A549 (cell line): ENCODE results near the gene CCR5AS.

Experiments used
- ATAC-seq, 2 experiments: fragments of 200-7000 bp in 1 of 2; fragments of >200 bp in 1 of 2; cut with Nextera tagmentation in 1 of 2; cut with Tn5 transposase in 1 of 2; 3 replicates each; pipeline versions ENCODE4 v1.8.0 to v1.9.1; 2018 to 2020; ENCODE audit warnings: mild to moderate bottlenecking in 1 of 2, moderate library complexity in 1 of 2
- CTCF ChIA-PET: fragments of 300-600 bp; sonication (Branson Sonifier 250); formaldehyde crosslinking; extraction: SDS; loops from one replicate; lab custom pipeline; 2021; ENCODE audit warnings: antibody characterized with exemption, inconsistent platforms; lab: Yijun Ruan, JAX
- POLR2A ChIA-PET: fragments of 350-600 bp; formaldehyde crosslinking; extraction: SDS; loops from one replicate; lab custom pipeline; 2021; ENCODE audit warnings: antibody characterized with exemption, inconsistent platforms; lab: Yijun Ruan, JAX
- DNase-seq, 2 experiments: peaks; one replicate each; pipeline versions ENCODE4 v3.0.0 to v3.0.0-alpha.2; 2011 to 2016; ENCODE audit warnings: low read depth in 1 of 2, low spot score in 1 of 2
- FAIRE-seq: peaks from 2 replicates; lab custom pipeline; 2011; peaks lifted over from hg19 to GRCh38; lab: Jason Lieb, UNC
- H3K27ac ChIP-seq, 2 experiments: fragments of >200 bp; sonication (Bioruptor Twin); formaldehyde crosslinking; 3 replicates each; pipeline ENCODE4 v1.5.1; 2016 to 2017
- H3K4me1 ChIP-seq: fragments of >200 bp; sonication (Bioruptor Twin); formaldehyde crosslinking; 3 replicates; pipeline ENCODE4 v1.6.1; 2016
- H3K4me2 ChIP-seq: fragments of >200 bp; sonication (Bioruptor Twin); formaldehyde crosslinking; 3 replicates; pipeline ENCODE4 v1.6.1; 2016
- H3K4me3 ChIP-seq: fragments of >200 bp; sonication (Bioruptor Twin); formaldehyde crosslinking; 3 replicates; pipeline ENCODE4 v1.5.1; 2016
- H3K9me3 ChIP-seq: fragments of >200 bp; sonication (Bioruptor Twin); formaldehyde crosslinking; 3 replicates; pipeline ENCODE4 v1.6.1; 2016
- CHD4 ChIP-seq: fragments of 200-600 bp; sonication (generic); IDR thresholded peaks from 2 replicates; pipeline ENCODE4 v1.6.1; 2016; ENCODE audit warnings: antibody characterized with exemption, mild to moderate bottlenecking, borderline replicate concordance
- EHMT2 ChIP-seq: fragments of 200-600 bp; sonication (generic); IDR thresholded peaks from 2 replicates; pipeline ENCODE4 v1.6.1; 2016; ENCODE audit warnings: antibody characterized with exemption, low read depth, mild to moderate bottlenecking, moderate library complexity
- EP300 ChIP-seq, 2 experiments: fragments of >200 bp; sonication (Bioruptor Twin); formaldehyde crosslinking; IDR thresholded peaks; 2 replicates in 1 of 2; 3 replicates in 1 of 2; pipeline ENCODE4 v1.6.1; 2016 to 2017
- FOXS1 ChIP-seq: fragments of 250-450 bp; sonication (Bioruptor Pico); IDR thresholded peaks from 2 replicates; pipeline ENCODE4 v1.5.0; 2020; ENCODE audit warnings: mild to moderate bottlenecking, moderate library complexity
- GATA3 ChIP-seq: IDR thresholded peaks from 2 replicates; pipeline ENCODE4 v1.6.1; 2012; ENCODE audit warnings: borderline replicate concordance
- HOXB5 ChIP-seq: fragments of 250-450 bp; sonication (Bioruptor Pico); IDR thresholded peaks from 2 replicates; pipeline ENCODE4 v1.5.0; 2020; ENCODE audit warnings: mild to moderate bottlenecking, moderate library complexity
- KDM1A ChIP-seq: fragments of 200-600 bp; sonication (generic); IDR thresholded peaks from 2 replicates; pipeline ENCODE4 v1.6.1; 2016; ENCODE audit warnings: low read depth, mild to moderate bottlenecking
- MAFK ChIP-seq: fragments of 450-650 bp; IDR thresholded peaks from 2 replicates; pipeline ENCODE4 v1.6.1; 2014; ENCODE audit not compliant: partially characterized antibody
- POLR2AphosphoS2 ChIP-seq: conservative IDR thresholded peaks from 2 replicates; pipeline ENCODE4 v1.6.1; 2012; ENCODE audit warnings: low read length, improper control_type of control experiment, inconsistent platforms
- RAD21 ChIP-seq, 2 experiments: fragments of >200 bp in 1 of 2; sonication (Bioruptor Twin) in 1 of 2; formaldehyde crosslinking in 1 of 2; IDR thresholded peaks in 1 of 2; conservative IDR thresholded peaks in 1 of 2; 2 replicates in 1 of 2; 3 replicates in 1 of 2; pipeline ENCODE4 v1.6.1; 2012 to 2018; ENCODE audit warnings: inconsistent platforms in 1 of 2
- RARB ChIP-seq: fragments of 250-450 bp; sonication (Bioruptor Pico); IDR thresholded peaks from 2 replicates; pipeline ENCODE4 v1.8.0; 2021; ENCODE audit warnings: mild to moderate bottlenecking, moderate library complexity
- RFX5 ChIP-seq: fragments of 450-650 bp; IDR thresholded peaks from 2 replicates; pipeline ENCODE4 v1.7.1; 2014; ENCODE audit warnings: antibody characterized with exemption, mild to moderate bottlenecking, moderate library complexity
- SMC3 ChIP-seq: fragments of >200 bp; sonication (Bioruptor Twin); formaldehyde crosslinking; IDR thresholded peaks from 3 replicates; pipeline ENCODE4 v1.6.1; 2018; ENCODE audit warnings: inconsistent platforms
- TFCP2L1 ChIP-seq: fragments of 250-450 bp; sonication (Bioruptor Pico); IDR thresholded peaks from 2 replicates; pipeline ENCODE4 v1.5.0; 2021; ENCODE audit warnings: mild to moderate bottlenecking
- TP53 ChIP-seq: fragments of 250-450 bp; sonication (Bioruptor Pico); IDR thresholded peaks from 2 replicates; pipeline ENCODE4 v1.5.0; 2021; ENCODE audit warnings: mild to moderate bottlenecking, moderate library complexity
- WGBS: methylation state at CpG from one replicate; pipeline ENCODE4 v1.1.6; 2017; ENCODE audit errors: missing lambda C conversion rate; 5-methylcytosine and 5-hydroxymethylcytosine counted together
- TF ChIP-seq, protein P1 (sequence below): IDR thresholded peaks from 2 replicates; pipeline ENCODE4 v1.6.1; 2012
- TF ChIP-seq, protein P2 (sequence below): fragments of 250-450 bp; sonication (Bioruptor Pico); IDR thresholded peaks from 2 replicates; pipeline ENCODE4 v1.5.0; 2021; ENCODE audit warnings: mild to moderate bottlenecking, moderate library complexity, borderline replicate concordance
- TF ChIP-seq, protein P3 (sequence below): fragments of >200 bp; sonication (Bioruptor Twin); formaldehyde crosslinking; IDR thresholded peaks from 3 replicates; pipeline ENCODE4 v1.5.1; 2016

The CCR5AS gene

DNA sequence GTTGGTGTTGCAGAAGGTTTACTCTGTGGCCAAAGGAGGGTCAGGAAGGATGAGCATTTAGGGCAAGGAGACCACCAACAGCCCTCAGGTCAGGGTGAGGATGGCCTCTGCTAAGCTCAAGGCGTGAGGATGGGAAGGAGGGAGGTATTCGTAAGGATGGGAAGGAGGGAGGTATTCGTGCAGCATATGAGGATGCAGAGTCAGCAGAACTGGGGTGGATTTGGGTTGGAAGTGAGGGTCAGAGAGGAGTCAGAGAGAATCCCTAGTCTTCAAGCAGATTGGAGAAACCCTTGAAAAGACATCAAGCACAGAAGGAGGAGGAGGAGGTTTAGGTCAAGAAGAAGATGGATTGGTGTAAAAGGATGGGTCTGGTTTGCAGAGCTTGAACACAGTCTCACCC lies 32.1 kb downstream of the CCR5AS start:
- Histone ChIP-seq H3K4me2 (no peak overlapping the region), H3K27ac (no peak overlapping the region), H3K4me1 (no peaks in the 10 kb centered on the region)
- CTCF ChIA-PET: interaction anchor here (1.2 to 1.6 kb wide), 3 partner anchors 8 to 436 kb away, joined by 4 read pairs; no protein-coding TSS in a partner anchor
- POLR2A ChIA-PET: no interaction called here
- 26% methylated on average over 3 of the region's 3 CpGs for WGBS
- FAIRE-seq: no peak
- no peak for DNase-seq
- ATAC-seq: no peak
- TF ChIP-seq RFX5: no peak
- TF ChIP-seq MAFK: peak; percentile 64
- TF ChIP-seq, protein P1, sequence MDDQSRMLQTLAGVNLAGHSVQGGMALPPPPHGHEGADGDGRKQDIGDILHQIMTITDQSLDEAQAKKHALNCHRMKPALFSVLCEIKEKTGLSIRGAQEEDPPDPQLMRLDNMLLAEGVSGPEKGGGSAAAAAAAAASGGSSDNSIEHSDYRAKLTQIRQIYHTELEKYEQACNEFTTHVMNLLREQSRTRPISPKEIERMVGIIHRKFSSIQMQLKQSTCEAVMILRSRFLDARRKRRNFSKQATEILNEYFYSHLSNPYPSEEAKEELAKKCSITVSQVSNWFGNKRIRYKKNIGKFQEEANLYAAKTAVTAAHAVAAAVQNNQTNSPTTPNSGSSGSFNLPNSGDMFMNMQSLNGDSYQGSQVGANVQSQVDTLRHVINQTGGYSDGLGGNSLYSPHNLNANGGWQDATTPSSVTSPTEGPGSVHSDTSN: no peak
- TF ChIP-seq, all 56 proteins: peak for 1
- no peak overlapping the region for H3K4me3 ChIP-seq
- no peaks in the 10 kb centered on the region for H3K9me3 ChIP-seq

DNA sequence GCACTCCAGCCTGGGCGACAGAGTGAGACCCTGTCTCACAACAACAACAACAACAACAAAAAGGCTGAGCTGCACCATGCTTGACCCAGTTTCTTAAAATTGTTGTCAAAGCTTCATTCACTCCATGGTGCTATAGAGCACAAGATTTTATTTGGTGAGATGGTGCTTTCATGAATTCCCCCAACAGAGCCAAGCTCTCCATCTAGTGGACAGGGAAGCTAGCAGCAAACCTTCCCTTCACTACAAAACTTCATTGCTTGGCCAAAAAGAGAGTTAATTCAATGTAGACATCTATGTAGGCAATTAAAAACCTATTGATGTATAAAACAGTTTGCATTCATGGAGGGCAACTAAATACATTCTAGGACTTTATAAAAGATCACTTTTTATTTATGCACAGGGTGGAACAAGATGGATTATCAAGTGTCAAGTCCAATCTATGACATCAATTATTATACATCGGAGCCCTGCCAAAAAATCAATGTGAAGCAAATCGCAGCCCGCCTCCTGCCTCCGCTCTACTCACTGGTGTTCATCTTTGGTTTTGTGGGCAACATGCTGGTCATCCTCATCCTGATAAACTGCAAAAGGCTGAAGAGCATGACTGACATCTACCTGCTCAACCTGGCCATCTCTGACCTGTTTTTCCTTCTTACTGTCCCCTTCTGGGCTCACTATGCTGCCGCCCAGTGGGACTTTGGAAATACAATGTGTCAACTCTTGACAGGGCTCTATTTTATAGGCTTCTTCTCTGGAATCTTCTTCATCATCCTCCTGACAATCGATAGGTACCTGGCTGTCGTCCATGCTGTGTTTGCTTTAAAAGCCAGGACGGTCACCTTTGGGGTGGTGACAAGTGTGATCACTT lies 34.1 kb downstream of the CCR5AS start:
- POLR2A ChIA-PET: no interaction called here

DNA sequence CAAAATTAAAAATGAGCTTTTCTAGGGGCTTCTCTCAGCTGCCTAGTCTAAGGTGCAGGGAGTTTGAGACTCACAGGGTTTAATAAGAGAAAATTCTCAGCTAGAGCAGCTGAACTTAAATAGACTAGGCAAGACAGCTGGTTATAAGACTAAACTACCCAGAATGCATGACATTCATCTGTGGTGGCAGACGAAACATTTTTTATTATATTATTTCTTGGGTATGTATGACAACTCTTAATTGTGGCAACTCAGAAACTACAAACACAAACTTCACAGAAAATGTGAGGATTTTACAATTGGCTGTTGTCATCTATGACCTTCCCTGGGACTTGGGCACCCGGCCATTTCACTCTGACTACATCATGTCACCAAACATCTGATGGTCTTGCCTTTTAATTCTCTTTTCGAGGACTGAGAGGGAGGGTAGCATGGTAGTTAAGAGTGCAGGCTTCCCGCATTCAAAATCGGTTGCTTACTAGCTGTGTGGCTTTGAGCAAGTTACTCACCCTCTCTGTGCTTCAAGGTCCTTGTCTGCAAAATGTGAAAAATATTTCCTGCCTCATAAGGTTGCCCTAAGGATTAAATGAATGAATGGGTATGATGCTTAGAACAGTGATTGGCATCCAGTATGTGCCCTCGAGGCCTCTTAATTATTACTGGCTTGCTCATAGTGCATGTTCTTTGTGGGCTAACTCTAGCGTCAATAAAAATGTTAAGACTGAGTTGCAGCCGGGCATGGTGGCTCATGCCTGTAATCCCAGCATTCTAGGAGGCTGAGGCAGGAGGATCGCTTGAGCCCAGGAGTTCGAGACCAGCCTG lies 35.1 kb downstream of the CCR5AS start:
- no peak for ATAC-seq
- FAIRE-seq: no peak
- POLR2A ChIA-PET: no interaction called here
- H3K4me3 ChIP-seq: no peak overlapping the region
- no peaks in the 10 kb centered on the region for H3K4me1 ChIP-seq
- DNase-seq: no peak
- H3K9me3 ChIP-seq: no peaks in the 10 kb centered on the region
- CTCF ChIA-PET: interaction anchor here (0.6 to 2.3 kb wide), 4 partner anchors 12 to 294 kb away, joined by 3 to 6 read pairs (median 3); no protein-coding TSS in a partner anchor
- TF ChIP-seq, protein P1: no peak
- no peak for TF ChIP-seq FOXS1 (CRISPR knock-in tag)
- no peak for TF ChIP-seq GATA3
- TF ChIP-seq EP300 (IDR thresholded peaks at IDR 0.05): no peak
- TF ChIP-seq CHD4: no peak
- TF ChIP-seq HOXB5 (CRISPR knock-in tag): no peak
- no peak for TF ChIP-seq POLR2AphosphoS2
- no peak for TF ChIP-seq KDM1A
- TF ChIP-seq TFCP2L1 (CRISPR knock-in tag): no peak
- TF ChIP-seq, protein P2, sequence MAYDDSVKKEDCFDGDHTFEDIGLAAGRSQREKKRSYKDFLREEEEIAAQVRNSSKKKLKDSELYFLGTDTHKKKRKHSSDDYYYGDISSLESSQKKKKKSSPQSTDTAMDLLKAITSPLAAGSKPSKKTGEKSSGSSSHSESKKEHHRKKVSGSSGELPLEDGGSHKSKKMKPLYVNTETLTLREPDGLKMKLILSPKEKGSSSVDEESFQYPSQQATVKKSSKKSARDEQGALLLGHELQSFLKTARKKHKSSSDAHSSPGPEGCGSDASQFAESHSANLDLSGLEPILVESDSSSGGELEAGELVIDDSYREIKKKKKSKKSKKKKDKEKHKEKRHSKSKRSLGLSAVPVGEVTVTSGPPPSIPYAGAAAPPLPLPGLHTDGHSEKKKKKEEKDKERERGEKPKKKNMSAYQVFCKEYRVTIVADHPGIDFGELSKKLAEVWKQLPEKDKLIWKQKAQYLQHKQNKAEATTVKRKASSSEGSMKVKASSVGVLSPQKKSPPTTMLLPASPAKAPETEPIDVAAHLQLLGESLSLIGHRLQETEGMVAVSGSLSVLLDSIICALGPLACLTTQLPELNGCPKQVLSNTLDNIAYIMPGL (CRISPR knock-in tag): no peak
- no peak for TF ChIP-seq RARB
- TF ChIP-seq SMC3: no peak
- H3K27ac ChIP-seq: no peak overlapping the region
- WGBS: 26% methylated on average over 10 of the region's 10 CpGs
- no peak overlapping the region for H3K4me2 ChIP-seq

More for the DNA sequence above, 34.1 kb downstream of the CCR5AS start:
- DNase-seq: no peak
- TF ChIP-seq EHMT2 (no peak), TP53 (CRISPR knock-in tag) (no peak), RAD21 (conservative IDR thresholded peaks at IDR 0.05 in 1 of 2, IDR thresholded peaks at IDR 0.05 in 1 of 2) (peak; percentile 22 to 42; a peak in 3 of 5 replicates), SMC3 (0 out of 3 replicates have a peak, but pooled peaks have one; percentile 10)
- TF ChIP-seq, protein P3, sequence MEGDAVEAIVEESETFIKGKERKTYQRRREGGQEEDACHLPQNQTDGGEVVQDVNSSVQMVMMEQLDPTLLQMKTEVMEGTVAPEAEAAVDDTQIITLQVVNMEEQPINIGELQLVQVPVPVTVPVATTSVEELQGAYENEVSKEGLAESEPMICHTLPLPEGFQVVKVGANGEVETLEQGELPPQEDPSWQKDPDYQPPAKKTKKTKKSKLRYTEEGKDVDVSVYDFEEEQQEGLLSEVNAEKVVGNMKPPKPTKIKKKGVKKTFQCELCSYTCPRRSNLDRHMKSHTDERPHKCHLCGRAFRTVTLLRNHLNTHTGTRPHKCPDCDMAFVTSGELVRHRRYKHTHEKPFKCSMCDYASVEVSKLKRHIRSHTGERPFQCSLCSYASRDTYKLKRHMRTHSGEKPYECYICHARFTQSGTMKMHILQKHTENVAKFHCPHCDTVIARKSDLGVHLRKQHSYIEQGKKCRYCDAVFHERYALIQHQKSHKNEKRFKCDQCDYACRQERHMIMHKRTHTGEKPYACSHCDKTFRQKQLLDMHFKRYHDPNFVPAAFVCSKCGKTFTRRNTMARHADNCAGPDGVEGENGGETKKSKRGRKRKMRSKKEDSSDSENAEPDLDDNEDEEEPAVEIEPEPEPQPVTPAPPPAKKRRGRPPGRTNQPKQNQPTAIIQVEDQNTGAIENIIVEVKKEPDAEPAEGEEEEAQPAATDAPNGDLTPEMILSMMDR: peak; percentile 17; the same call in 1 of the 3 replicates
- Histone ChIP-seq H3K4me1 (no peaks in the 10 kb centered on the region), H3K27ac (no peak overlapping the region), H3K4me3 (no peak overlapping the region), H3K4me2 (no peak overlapping the region), H3K9me3 (no peaks in the 10 kb centered on the region)
- CTCF ChIA-PET: interaction anchor here (1.0 to 1.7 kb wide), 3 partner anchors 13 to 294 kb away, joined by 3 read pairs; no protein-coding TSS in a partner anchor
- ATAC-seq: peak; percentile 47 to 54; a peak in 1 of 6 replicates
- FAIRE-seq: no peak
- WGBS: 35% methylated on average over 9 of the region's 9 CpGs
